GM21360 (cell line): ENCODE measurements around the gene SYPL2.
"Not testable (repeated sequence)": the region's sequence is repeated elsewhere in the genome, so short reads cannot be mapped to it uniquely, and the experiment has no call there.

ENCODE experiments used
- ATAC-seq: cut with Tn5 transposase; IDR thresholded peaks from one replicate; pipeline ENCODE4 v1.9.1; 2021; ENCODE audit warnings: mild to moderate bottlenecking, moderate library complexity; ENCODE audit not compliant: unreplicated experiment

The SYPL2 gene

GRCh38 chr1:109466452-109467300, at the start of gene SYPL2:
Gene SYPL2 (plus strand): TSS chr1:109466546. CDS start chr1:109466844, 298 bp downstream.
- no peak for ATAC-seq

GRCh38 chr1:109423498-109423897, 42.8 kb upstream of the SYPL2 start:
- no peak for ATAC-seq

- peak; percentile 28 for ATAC-seq
Observed at GRCh38 chr1:109425391-109426280, 40.7 kb upstream of the SYPL2 start.

GRCh38 chr1:109426281-109427170, 39.8 kb upstream of the SYPL2 start, which contains the start of gene PSMA5:
Gene PSMA5 (minus strand): TSS chr1:109426448. CDS start chr1:109426330, 118 bp downstream.
- peak; percentile 91 for ATAC-seq

- ATAC-seq, result no peak
Observed at GRCh38 chr1:109427171-109427467, 39.2 kb upstream of the SYPL2 start.

GRCh38 chr1:109432336-109432735, 34.0 kb upstream of the SYPL2 start:
- no peak for ATAC-seq

GRCh38 chr1:109433322-109433721, 33.0 kb upstream of the SYPL2 start:
- ATAC-seq, result no peak

GRCh38 chr1:109434484-109434883, 31.9 kb upstream of the SYPL2 start:
- no peak for ATAC-seq

GRCh38 chr1:109438798-109439297, 27.5 kb upstream of the SYPL2 start:
- no peak for ATAC-seq

GRCh38 chr1:109441069-109441468, 25.3 kb upstream of the SYPL2 start:
- no peak for ATAC-seq

GRCh38 chr1:109443476-109443875, 22.9 kb upstream of the SYPL2 start:
- ATAC-seq, result no peak

GRCh38 chr1:109444346-109444745, 22.0 kb upstream of the SYPL2 start:
- no peak for ATAC-seq

GRCh38 chr1:109445949-109446695, 20.2 kb upstream of the SYPL2 start:
- not testable (repeated sequence) for ATAC-seq

- ATAC-seq, result no peak
Observed at GRCh38 chr1:109447524-109447923, 18.8 kb upstream of the SYPL2 start.

- no peak for ATAC-seq
Observed at GRCh38 chr1:109454497-109455133, 11.7 kb upstream of the SYPL2 start.

GRCh38 chr1:109457819-109458218, 8.5 kb upstream of the SYPL2 start:
- no peak for ATAC-seq

GRCh38 chr1:109466125-109466451, 258 bp upstream of the SYPL2 start:
- ATAC-seq, result no peak

GRCh38 chr1:109467301-109467777, 993 bp downstream of the SYPL2 start:
- no peak for ATAC-seq

GRCh38 chr1:109468061-109468460, 1.7 kb downstream of the SYPL2 start:
- ATAC-seq, result no peak
